Activated CD4-positive, alpha-beta T cell treated with anti-CD3 and anti-CD28 coated beads for 36 hours (primary cell): ENCODE data around the gene TMEM120B. TPM values are rescaled to one million over a fixed set of nuclear protein-coding genes. Genes with fewer than 3 reads are reported as not detected.
"Not testable (repeated sequence)": the region's sequence is repeated elsewhere in the genome, so short reads cannot be mapped to it uniquely, and the experiment has no call there.

ENCODE experiments used
- ATAC-seq: fragments of 200-7000 bp; cut with Tn5 transposase; one replicate; pipeline ENCODE4 v1.10.0; 2021; ENCODE audit warnings: mild to moderate bottlenecking, moderate library complexity
- CTCF ChIA-PET: fragments of 350-600 bp; sonication (Branson Sonifier 250); formaldehyde crosslinking; loops from one replicate; lab custom pipeline; 2021; ENCODE audit warnings: antibody characterized with exemption; lab: Charles Lee
- POLR2A ChIA-PET: fragments of 350-600 bp; sonication (Branson Sonifier 250); formaldehyde crosslinking; loops from one replicate; lab custom pipeline; 2021; ENCODE audit warnings: antibody characterized with exemption, inconsistent platforms; lab: Charles Lee
- DNase-seq: peaks from one replicate; pipeline ENCODE4 v3.0.0-alpha.2; 2020
- H3K27ac Mint-ChIP-seq: one replicate; pipeline ENCODE4 v1.8.0; 2021; ENCODE audit warnings: mixed read lengths
- H3K27me3 Mint-ChIP-seq: one replicate; pipeline ENCODE4 v1.8.0; 2021; ENCODE audit warnings: mixed read lengths
- H3K36me3 Mint-ChIP-seq: one replicate; pipeline ENCODE4 v1.8.0; 2021; ENCODE audit warnings: low read depth, mixed read lengths
- H3K4me1 Mint-ChIP-seq: one replicate; pipeline ENCODE4 v1.8.0; 2021; ENCODE audit warnings: mixed read lengths
- H3K4me3 Mint-ChIP-seq: one replicate; pipeline ENCODE4 v1.8.0; 2021; ENCODE audit warnings: mild to moderate bottlenecking, moderate library complexity, mixed read lengths
- H3K9me3 Mint-ChIP-seq: one replicate; pipeline ENCODE4 v1.8.0; 2021; ENCODE audit warnings: low read depth, mixed read lengths
- intact Hi-C, 2 experiments: fragments of 100-400 bp; cut with DNase I in 1 of 2; cut with micrococcal nuclease in 1 of 2; formaldehyde crosslinking; loops; one replicate each; pipeline versions ENCODE4 v1.14.2 to v1.15.1; 2022 to 2024; cut with DNase I, micrococcal nuclease
- total RNA-seq, 2 experiments: library from RNA; stranded (reverse); gene quantifications; one replicate each; pipeline ENCODE4 v1.2.3, GENCODE V29; 2021

Gene TMEM120B
- total RNA-seq, 2 experiments from 2014 or later, result 8.8 to 11.7 TPM

- intact Hi-C loops, result no loop called here
- Mint-ChIP-seq H3K4me1 (peaks cover 10% of the 10 kb centered on the region), H3K27me3 (no peaks in the 10 kb centered on the region), H3K9me3 (no peaks in the 10 kb centered on the region), H3K4me3 (no peak overlapping the region), H3K27ac (peak overlapping the region; percentile 71), H3K36me3 (peaks cover 13% of the 10 kb centered on the region)
- POLR2A ChIA-PET, result no interaction called here
- ATAC-seq (no peak), DNase-seq (no peak)
- CTCF ChIA-PET, result no interaction called here
Measured at GRCh38 chr12:121748218-121748570, 35.6 kb downstream of the TMEM120B start.

GRCh38 chr12:121748571-121749265 lies 36.2 kb downstream of the TMEM120B start:
- Mint-ChIP-seq H3K4me1 (peaks cover 10% of the 10 kb centered on the region), H3K4me3 (no peak overlapping the region), H3K27ac (peak overlapping the region; percentile 71), H3K27me3 (no peaks in the 10 kb centered on the region), H3K36me3 (peaks cover 13% of the 10 kb centered on the region), H3K9me3 (no peaks in the 10 kb centered on the region)
- DNase-seq (peak; percentile 69), ATAC-seq (peak; percentile 98)
- intact Hi-C loops, result no loop called here
- ChIA-PET CTCF (no interaction called here), POLR2A (no interaction called here)

DNA sequence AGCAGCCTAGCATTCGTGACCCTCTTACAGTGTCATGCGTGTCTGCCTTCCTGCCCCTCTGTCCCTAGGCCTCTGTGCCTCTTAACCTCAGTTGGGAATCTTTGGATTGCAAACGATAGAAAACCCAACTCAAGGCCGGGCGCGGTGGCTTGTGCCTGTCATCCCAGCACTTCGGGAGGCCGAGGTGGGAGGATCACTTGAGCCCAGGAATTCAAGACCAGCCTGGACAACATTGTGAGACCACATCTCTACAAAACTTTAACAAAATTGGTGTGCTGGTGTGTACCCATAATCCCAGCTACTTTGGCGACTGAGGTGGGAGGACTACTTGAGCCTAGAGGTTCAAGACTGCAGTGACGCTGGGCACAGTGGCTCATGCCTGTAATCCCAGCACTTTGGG lies 36.7 kb downstream of the TMEM120B start:
- H3K4me1 Mint-ChIP-seq, result peaks cover 10% of the 10 kb centered on the region
- H3K27ac Mint-ChIP-seq, result peak overlapping the region; percentile 71
- CTCF ChIA-PET, result interaction anchor here (0.7 kb wide), 1 partner anchor 138 kb away, joined by 5 read pairs; no protein-coding TSS in a partner anchor
- no peak overlapping the region for H3K4me3 Mint-ChIP-seq
- H3K9me3 Mint-ChIP-seq, result no peaks in the 10 kb centered on the region
- peaks cover 11% of the 10 kb centered on the region for H3K36me3 Mint-ChIP-seq
- DNase-seq, result no peak
- H3K27me3 Mint-ChIP-seq, result no peaks in the 10 kb centered on the region
- POLR2A ChIA-PET, result no interaction called here
- ATAC-seq, result no peak
- intact Hi-C loops, result no loop called here

DNA sequence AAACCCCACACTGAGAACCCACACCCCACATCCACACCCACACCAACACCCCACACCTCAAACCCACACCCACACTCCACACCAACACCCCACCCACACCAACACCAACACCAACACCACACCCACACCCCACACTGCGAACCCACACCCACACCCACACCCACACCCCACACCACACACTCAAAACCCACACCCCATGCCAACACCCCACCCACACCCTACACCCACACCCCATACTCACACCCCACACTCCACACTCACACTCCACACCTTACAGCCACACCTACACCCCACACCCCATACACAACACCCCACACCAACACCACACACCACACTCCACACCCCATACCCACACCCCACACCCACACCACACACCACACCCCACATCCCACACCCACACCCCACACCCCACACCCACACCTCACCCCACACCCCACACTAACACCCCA lies 38.0 kb downstream of the TMEM120B start:
- H3K4me3 Mint-ChIP-seq, result no peak overlapping the region
- ChIA-PET CTCF (interaction anchor here (0.6 kb wide), 1 partner anchor 720 kb away, joined by 3 read pairs; no protein-coding TSS in a partner anchor), POLR2A (no interaction called here)
- no peak for DNase-seq
- ATAC-seq, result no peak
- no peak overlapping the region for H3K27ac Mint-ChIP-seq
- peaks cover 10% of the 10 kb centered on the region for H3K4me1 Mint-ChIP-seq
- H3K36me3 Mint-ChIP-seq, result peaks cover 11% of the 10 kb centered on the region
- no peaks in the 10 kb centered on the region for H3K27me3 Mint-ChIP-seq
- no peaks in the 10 kb centered on the region for H3K9me3 Mint-ChIP-seq
- intact Hi-C loops, result no loop called here

DNA sequence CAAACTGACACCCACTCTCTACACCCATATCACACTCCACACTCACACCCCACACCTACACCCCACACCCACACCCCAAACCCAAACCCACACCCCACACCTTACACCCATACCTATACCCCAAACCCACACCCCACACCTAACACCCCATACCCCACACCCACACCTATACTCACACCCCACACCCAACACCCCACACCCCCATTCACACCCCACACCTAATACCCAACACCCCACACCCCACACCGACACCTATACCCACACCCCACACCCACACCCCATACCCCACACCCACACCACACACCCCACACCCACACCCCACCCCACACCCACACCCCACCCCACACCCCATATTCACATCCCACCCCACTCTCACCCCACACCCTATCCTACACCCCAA lies 38.5 kb downstream of the TMEM120B start:
- Mint-ChIP-seq H3K9me3 (no peaks in the 10 kb centered on the region), H3K27ac (no peak overlapping the region), H3K36me3 (peaks cover 11% of the 10 kb centered on the region), H3K4me1 (peaks cover 14% of the 10 kb centered on the region), H3K4me3 (no peak overlapping the region), H3K27me3 (no peaks in the 10 kb centered on the region)
- intact Hi-C loops, result no loop called here
- POLR2A ChIA-PET, result interaction anchor here (0.6 kb wide), 1 partner anchor 80 kb away, joined by 4 read pairs; no protein-coding TSS in a partner anchor
- no peak for DNase-seq
- no peak for ATAC-seq
- CTCF ChIA-PET, result no interaction called here

DNA sequence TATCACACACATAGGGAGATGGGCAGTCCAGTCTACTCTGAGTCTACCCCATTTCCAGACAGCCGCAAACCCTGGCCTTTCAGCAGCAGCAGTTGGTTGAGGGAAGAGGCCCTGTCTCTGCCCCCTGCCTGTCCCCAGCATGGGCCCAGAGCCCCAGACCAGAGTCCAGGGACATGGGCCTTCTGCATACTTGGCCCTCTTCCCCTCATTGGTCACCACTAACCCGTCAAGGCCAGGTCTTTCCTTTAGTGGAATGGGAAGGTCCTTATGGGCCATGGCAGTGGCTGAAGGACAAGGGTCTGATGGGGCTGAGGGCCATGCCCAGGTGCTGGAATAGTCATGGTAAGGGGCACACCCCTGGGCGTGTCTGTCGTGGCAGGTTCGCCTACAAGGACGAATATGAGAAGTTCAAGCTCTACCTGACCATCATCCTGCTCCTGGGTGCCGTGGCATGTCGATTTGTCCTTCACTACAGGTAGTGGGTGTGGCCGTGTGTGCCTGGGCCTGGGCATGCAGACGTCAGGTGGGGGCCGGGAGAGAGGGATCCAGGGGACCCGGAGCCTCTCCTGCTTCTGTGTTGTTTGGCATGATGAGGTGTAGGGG lies 39.3 kb downstream of the TMEM120B start:
- Mint-ChIP-seq H3K27ac (no peak overlapping the region), H3K27me3 (no peaks in the 10 kb centered on the region), H3K4me3 (no peak overlapping the region), H3K9me3 (no peaks in the 10 kb centered on the region), H3K4me1 (peaks cover 22% of the 10 kb centered on the region), H3K36me3 (peaks cover 12% of the 10 kb centered on the region)
- ChIA-PET POLR2A (no interaction called here), CTCF (no interaction called here)
- DNase-seq (no peak), ATAC-seq (no peak)
- intact Hi-C loops, result no loop called here

DNA sequence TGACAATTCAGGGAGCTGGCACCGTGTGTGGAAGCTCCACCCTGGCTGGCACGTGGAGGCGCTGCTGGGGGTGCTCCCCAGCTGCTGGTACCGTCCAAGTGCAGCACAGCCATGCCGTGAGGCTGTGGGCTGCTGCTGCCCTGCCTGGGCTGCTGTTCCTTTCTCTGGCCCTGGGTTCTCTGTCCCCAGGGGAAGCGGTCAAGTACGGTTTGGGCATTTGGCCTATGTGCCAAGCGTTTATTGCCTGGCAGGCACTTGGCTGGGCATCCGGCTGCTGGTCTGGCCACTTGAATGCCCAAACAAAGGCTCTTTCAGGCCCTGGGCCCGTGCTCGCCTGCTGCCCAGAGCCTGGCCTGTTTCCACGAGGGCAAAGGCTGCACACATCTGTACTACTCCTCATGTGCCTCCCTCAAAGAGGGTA lies 41.3 kb downstream of the TMEM120B start:
- Mint-ChIP-seq H3K9me3 (no peaks in the 10 kb centered on the region), H3K4me1 (peaks cover 15% of the 10 kb centered on the region), H3K4me3 (no peak overlapping the region), H3K27me3 (no peaks in the 10 kb centered on the region), H3K27ac (no peak overlapping the region), H3K36me3 (peaks cover 11% of the 10 kb centered on the region)
- ChIA-PET CTCF (no interaction called here), POLR2A (no interaction called here)
- DNase-seq (no peak), ATAC-seq (no peak)
- intact Hi-C loops, result no loop called here

- Mint-ChIP-seq H3K4me1 (peaks cover 12% of the 10 kb centered on the region), H3K4me3 (no peak overlapping the region), H3K27ac (no peak overlapping the region), H3K9me3 (no peaks in the 10 kb centered on the region), H3K36me3 (peaks cover 11% of the 10 kb centered on the region), H3K27me3 (no peaks in the 10 kb centered on the region)
- CTCF ChIA-PET, result no interaction called here
- DNase-seq, result no peak
- intact Hi-C loops, result no loop called here
- POLR2A ChIA-PET, result no interaction called here
- no peak for ATAC-seq
Measured at GRCh38 chr12:121754836-121755235, 42.3 kb downstream of the TMEM120B start.

- no peak for DNase-seq
- Mint-ChIP-seq H3K9me3 (no peaks in the 10 kb centered on the region), H3K36me3 (peaks cover 7% of the 10 kb centered on the region), H3K4me1 (peaks cover 12% of the 10 kb centered on the region), H3K27ac (no peak overlapping the region), H3K27me3 (no peaks in the 10 kb centered on the region), H3K4me3 (no peak overlapping the region)
- intact Hi-C loops, result no loop called here
- ChIA-PET POLR2A (no interaction called here), CTCF (interaction anchor here (1.5 kb wide), 1 partner anchor 39 kb away, joined by 5 read pairs; no protein-coding TSS in a partner anchor)
- no peak for ATAC-seq
Measured at GRCh38 chr12:121755591-121755990, 43.0 kb downstream of the TMEM120B start.

DNA sequence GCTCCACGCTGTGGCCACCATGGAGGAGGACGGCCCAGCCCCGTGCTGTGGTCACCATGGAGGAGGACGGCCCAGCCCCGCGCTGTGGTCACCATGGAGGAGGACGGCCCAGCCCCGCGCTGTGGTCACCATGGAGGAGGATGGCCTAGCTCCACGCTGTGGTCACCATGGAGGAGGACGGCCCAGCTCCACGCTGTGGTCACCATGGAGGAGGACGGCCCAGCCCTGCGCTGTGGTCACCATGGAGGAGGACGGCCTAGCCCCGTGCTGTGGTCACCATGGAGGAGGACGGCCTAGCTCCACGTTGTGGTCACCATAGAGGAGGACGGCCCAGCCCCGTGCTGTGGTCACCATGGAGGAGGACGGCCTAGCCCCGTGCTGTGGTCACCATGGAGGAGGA lies 46.0 kb downstream of the TMEM120B start:
- DNase-seq, H3K9me3 Mint-ChIP-seq, POLR2A ChIA-PET, ATAC-seq, H3K36me3 Mint-ChIP-seq, H3K27me3 Mint-ChIP-seq, CTCF ChIA-PET, intact Hi-C loops, H3K27ac Mint-ChIP-seq, H3K4me3 Mint-ChIP-seq: not testable (repeated sequence)
- H3K4me1 Mint-ChIP-seq, result peaks cover 12% of the 10 kb centered on the region

DNA sequence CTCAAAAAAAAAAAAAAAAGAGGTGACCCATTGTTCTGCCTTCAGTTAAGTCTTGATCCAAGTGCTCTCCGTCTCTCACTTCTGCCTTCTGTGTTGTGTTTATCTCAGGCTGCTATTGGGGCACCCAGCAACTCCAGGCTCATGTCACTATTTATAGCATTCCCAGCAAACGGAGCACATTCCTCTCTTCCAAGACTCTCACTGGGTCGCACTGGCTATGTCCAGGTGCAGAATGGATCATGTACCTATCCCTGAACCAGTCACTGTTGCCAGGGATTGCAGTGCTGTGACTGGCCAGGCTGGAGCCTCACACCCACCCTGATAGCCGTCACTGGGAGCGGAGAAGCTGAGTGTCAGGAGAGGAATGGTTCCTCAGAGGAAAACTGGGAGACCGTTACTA lies 49.7 kb downstream of the TMEM120B start:
- Mint-ChIP-seq H3K36me3 (peaks cover 6% of the 10 kb centered on the region), H3K4me1 (no peaks in the 10 kb centered on the region), H3K27ac (no peak overlapping the region), H3K27me3 (no peaks in the 10 kb centered on the region), H3K4me3 (no peak overlapping the region), H3K9me3 (no peaks in the 10 kb centered on the region)
- intact Hi-C loops, result no loop called here
- ATAC-seq, result no peak
- CTCF ChIA-PET, result interaction anchor here (0.6 to 1.3 kb wide), 4 partner anchors 32 to 296 kb away, joined by 3 to 4 read pairs (median 4); partner anchors contain the start of gene RHOF
- DNase-seq, result no peak
- POLR2A ChIA-PET, result no interaction called here

DNA sequence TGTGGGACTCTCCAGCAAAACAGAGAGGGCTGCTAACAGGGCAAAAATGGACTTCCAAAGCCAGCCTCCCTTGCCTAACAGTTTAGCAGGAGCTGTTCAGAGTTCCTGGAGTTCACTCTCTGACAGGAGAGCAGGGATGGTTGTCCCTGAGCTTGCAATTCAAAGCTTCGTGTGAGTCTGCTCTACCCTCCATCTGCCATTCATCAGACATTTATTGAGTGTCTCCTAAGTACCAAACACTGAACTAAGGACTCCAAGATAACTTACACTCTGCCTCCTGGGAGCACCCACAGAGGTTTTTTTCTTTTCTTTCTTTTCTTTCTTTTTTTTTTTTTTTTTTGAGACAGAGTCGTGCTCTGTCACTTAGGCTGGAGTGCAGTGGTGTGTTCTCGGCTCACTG lies 52.3 kb downstream of the TMEM120B start:
- H3K36me3 Mint-ChIP-seq, result peaks cover 4% of the 10 kb centered on the region
- intact Hi-C loops, result no loop called here
- H3K27me3 Mint-ChIP-seq, result no peaks in the 10 kb centered on the region
- no peaks in the 10 kb centered on the region for H3K4me1 Mint-ChIP-seq
- ChIA-PET POLR2A (no interaction called here), CTCF (interaction anchor here (0.6 to 1.3 kb wide), 2 partner anchors 12 to 122 kb away, joined by 4 read pairs; no protein-coding TSS in a partner anchor)
- H3K9me3 Mint-ChIP-seq, result no peaks in the 10 kb centered on the region
- no peak for DNase-seq
- H3K4me3 Mint-ChIP-seq, result no peak overlapping the region
- no peak overlapping the region for H3K27ac Mint-ChIP-seq
- no peak for ATAC-seq
